Endothelial cell (in vitro differentiated cells): Measurements from ENCODE around the gene CARD10. TPM values are rescaled to one million over a fixed set of nuclear protein-coding genes. Genes with fewer than 3 reads are reported as not detected.
A peak's percentile ranks its signal among the peaks of the same experiment; 100 is the strongest.

ENCODE experiments used
- DNase-seq: peaks from one replicate; pipeline ENCODE4 v3.0.0; 2021; ENCODE audit warnings: low spot score
- H3K27ac Mint-ChIP-seq: one replicate; pipeline ENCODE4 v1.8.0; 2021; ENCODE audit warnings: mixed read lengths, inconsistent platforms; ENCODE audit not compliant: unreplicated experiment
- H3K27me3 Mint-ChIP-seq: one replicate; pipeline ENCODE4 v1.8.0; 2021; ENCODE audit warnings: mild to moderate bottlenecking, moderate library complexity, mixed read lengths, inconsistent platforms; ENCODE audit not compliant: unreplicated experiment
- H3K36me3 Mint-ChIP-seq: one replicate; pipeline ENCODE4 v1.8.0; 2021; ENCODE audit warnings: mild to moderate bottlenecking, low read depth, mixed read lengths, inconsistent platforms; ENCODE audit not compliant: unreplicated experiment
- H3K4me1 Mint-ChIP-seq: one replicate; pipeline ENCODE4 v1.8.0; 2021; ENCODE audit warnings: mild to moderate bottlenecking, mixed read lengths, inconsistent platforms; ENCODE audit not compliant: unreplicated experiment
- H3K4me3 Mint-ChIP-seq: one replicate; pipeline ENCODE4 v1.8.0; 2021; ENCODE audit warnings: mild to moderate bottlenecking, mixed read lengths, inconsistent platforms; ENCODE audit not compliant: unreplicated experiment
- H3K9me3 Mint-ChIP-seq: one replicate; pipeline ENCODE4 v1.8.0; 2021; ENCODE audit warnings: mixed read lengths, inconsistent platforms; ENCODE audit not compliant: unreplicated experiment
- total RNA-seq: library from RNA; stranded (reverse); fragmentation: NEBNext Ultra II Directional; extraction: Animal tissue kit (Norgen Biotek cat#: 25700); gene quantifications from one replicate; pipeline ENCODE4 v1.2.1, GENCODE V29; 2021; ENCODE audit not compliant: unreplicated experiment
- TF ChIP-seq, protein P1 (sequence below): fragments of 200-600 bp; sonication (generic); IDR thresholded peaks from one replicate; pipeline ENCODE4 v1.5.0; 2021; ENCODE audit warnings: antibody characterized with exemption; ENCODE audit not compliant: unreplicated experiment

Gene CARD10
- total RNA-seq, 1 donor from 2014 or later, result 26.0 TPM

DNA sequence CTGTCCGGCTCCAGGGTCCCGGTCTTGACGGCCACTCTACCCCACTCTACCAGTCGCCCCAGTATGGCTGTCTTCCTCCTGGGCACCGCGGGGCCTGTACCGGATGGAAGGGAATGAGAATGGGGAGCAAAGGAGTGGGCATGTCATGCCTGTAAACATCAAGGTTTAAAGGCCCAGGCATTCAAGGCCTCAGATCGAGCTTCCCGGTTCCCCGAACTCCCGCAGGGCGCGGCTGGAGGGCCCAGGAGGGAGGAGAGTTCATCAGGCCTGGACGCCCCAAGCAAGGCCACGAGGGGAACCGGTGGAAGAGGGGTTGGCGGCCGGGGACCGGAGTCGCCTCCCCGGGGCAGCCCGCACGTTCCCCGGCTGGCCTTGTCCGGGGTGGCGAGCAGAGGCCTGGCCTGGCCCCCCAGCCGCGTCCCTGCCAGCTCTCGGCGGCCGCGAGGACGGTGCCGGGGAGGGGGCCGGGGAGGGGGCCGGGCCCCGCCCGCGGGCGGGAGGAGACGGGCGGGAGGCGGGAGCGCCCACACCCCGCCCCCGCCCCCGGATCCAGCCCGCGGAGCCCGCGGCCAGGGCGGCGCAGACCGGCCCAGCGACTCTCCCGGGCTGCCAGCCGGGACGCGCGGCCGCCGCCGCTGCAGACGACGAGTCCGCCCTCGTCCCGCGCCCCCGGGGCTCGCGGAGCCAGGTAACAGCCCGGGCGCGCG, 40.8 kb upstream of the CARD10 start, which contains the start of gene CDC42EP1:
TSS of gene CDC42EP1 (plus strand) at position 580 of the 707 bp plus-strand sequence. CDS start 5,870 bp downstream, outside the sequence.
- Mint-ChIP-seq H3K27ac (peak within 1 kb of the TSS; percentile 83), H3K4me3 (peak within 1 kb of the TSS; percentile 92), H3K27me3 (peaks cover 5% of the 10 kb centered on the region), H3K36me3 (no peaks in the 10 kb centered on the region), H3K9me3 (no peaks in the 10 kb centered on the region), H3K4me1 (peaks cover 37% of the 10 kb centered on the region)
- peak; percentile 51 for DNase-seq
- TF ChIP-seq, protein P1, sequence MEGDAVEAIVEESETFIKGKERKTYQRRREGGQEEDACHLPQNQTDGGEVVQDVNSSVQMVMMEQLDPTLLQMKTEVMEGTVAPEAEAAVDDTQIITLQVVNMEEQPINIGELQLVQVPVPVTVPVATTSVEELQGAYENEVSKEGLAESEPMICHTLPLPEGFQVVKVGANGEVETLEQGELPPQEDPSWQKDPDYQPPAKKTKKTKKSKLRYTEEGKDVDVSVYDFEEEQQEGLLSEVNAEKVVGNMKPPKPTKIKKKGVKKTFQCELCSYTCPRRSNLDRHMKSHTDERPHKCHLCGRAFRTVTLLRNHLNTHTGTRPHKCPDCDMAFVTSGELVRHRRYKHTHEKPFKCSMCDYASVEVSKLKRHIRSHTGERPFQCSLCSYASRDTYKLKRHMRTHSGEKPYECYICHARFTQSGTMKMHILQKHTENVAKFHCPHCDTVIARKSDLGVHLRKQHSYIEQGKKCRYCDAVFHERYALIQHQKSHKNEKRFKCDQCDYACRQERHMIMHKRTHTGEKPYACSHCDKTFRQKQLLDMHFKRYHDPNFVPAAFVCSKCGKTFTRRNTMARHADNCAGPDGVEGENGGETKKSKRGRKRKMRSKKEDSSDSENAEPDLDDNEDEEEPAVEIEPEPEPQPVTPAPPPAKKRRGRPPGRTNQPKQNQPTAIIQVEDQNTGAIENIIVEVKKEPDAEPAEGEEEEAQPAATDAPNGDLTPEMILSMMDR, result no peak

DNA sequence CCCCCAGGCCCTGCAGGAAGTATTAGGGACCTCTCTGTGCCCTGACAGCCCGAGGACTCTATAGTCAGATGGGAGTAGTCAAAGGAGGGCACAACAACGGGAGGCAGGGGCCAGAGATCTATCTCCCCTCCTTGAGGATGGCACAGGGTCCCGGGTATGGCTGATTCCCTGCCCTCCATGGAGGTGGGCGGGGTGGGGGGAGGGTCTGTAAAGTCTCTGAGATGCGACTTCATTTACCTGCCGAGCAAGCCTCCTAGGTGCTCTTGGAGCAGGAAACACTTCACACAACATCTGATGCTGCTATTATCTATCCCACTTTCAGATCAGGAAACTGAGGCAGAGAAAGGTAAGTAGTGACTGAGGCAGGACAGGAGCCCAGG, 40.3 kb upstream of the CARD10 start:
- no peak for DNase-seq
- Mint-ChIP-seq H3K4me1 (peaks cover 37% of the 10 kb centered on the region), H3K27ac (peak overlapping the region; percentile 74), H3K27me3 (peaks cover 5% of the 10 kb centered on the region), H3K36me3 (no peaks in the 10 kb centered on the region), H3K4me3 (peak overlapping the region; percentile 82), H3K9me3 (no peaks in the 10 kb centered on the region)
- TF ChIP-seq, protein P1, result no peak

DNA sequence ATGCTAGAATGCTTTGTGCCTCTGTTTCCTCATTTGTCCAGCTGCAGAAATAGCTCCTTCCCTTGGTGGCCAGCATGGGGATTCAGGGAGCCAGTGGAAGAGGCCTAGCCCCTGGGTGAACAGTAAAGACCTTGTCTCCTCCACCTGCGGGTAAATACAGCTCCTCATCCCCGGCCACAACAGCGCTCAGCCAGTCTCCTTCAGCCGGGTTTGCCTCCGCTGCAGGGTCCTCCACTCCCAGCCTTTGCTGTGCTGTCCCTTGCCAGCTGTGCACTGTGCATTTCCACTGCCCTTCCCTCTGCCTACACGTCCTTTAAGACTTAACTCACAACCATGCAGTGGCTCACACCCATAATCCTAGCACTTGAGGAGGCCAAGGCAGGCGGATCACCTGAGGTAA, 39.6 kb upstream of the CARD10 start:
- H3K4me1 Mint-ChIP-seq, result peaks cover 35% of the 10 kb centered on the region
- peaks cover 5% of the 10 kb centered on the region for H3K27me3 Mint-ChIP-seq
- H3K36me3 Mint-ChIP-seq, result no peaks in the 10 kb centered on the region

DNA sequence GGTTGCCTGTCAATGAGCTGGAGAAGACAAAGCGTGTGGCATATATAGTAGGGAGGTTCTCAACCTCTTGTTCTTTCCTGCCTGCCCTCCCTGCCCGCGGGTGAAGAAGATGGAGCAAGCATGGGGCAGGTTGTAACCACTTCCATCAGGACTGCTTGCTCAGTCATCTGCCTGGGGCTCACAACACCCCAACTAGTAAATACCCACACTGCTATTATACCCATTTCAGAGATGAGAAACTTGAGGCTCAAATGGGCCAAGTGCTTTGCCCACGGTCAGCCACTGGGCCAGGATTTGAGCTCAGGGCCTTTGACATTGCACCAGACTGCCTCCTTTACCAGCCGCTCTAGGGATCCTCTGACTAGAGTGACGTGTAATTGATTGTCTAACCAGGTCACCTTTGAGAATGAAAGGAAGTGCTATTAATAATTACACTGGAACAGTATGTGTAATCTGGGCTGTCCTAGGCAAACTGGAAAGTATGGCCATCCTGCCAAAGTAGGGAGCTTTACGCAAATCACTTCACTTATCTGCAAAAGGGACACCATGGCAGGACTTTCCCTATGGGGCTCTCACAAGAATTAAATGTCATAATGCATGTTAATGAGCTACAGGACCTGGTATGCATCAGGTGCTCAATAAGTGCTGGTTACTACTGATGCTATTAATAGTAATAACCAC, 38.2 kb upstream of the CARD10 start:
- Mint-ChIP-seq H3K27ac (no peak overlapping the region), H3K36me3 (no peaks in the 10 kb centered on the region), H3K27me3 (peaks cover 5% of the 10 kb centered on the region), H3K4me1 (peaks cover 33% of the 10 kb centered on the region), H3K9me3 (no peaks in the 10 kb centered on the region), H3K4me3 (no peak overlapping the region)
- no peak for DNase-seq
- TF ChIP-seq, protein P1, result no peak

More for the DNA sequence above, 39.6 kb upstream of the CARD10 start:
- Mint-ChIP-seq H3K9me3 (no peaks in the 10 kb centered on the region), H3K4me3 (no peak overlapping the region), H3K27ac (no peak overlapping the region)
- no peak for DNase-seq
- TF ChIP-seq, protein P1, result no peak

DNA sequence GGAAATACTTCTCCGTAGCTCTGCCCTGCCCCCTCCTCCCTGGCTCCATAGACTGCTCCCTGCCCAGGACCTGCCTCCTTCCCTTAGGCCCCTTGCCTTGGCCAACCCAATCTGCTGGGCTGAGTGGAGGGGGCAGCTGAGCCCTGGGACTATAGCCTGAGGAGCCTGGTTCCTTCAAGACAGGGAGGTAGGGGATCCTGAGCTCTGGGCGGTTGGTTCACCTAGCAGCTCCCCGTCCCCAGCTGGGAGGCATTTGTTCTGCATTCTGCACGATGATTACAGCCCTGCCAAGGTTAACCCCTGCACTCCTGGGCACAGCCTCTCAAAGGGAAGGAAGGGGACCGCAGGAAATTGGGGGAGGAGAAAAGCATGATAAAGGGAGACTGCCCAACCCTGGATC, 37.5 kb upstream of the CARD10 start:
- DNase-seq, result no peak
- peaks cover 30% of the 10 kb centered on the region for H3K4me1 Mint-ChIP-seq
- H3K27ac Mint-ChIP-seq, result no peak overlapping the region
- H3K9me3 Mint-ChIP-seq, result no peaks in the 10 kb centered on the region
- no peak overlapping the region for H3K4me3 Mint-ChIP-seq
- H3K36me3 Mint-ChIP-seq, result no peaks in the 10 kb centered on the region
- H3K27me3 Mint-ChIP-seq, result peaks cover under 1% of the 10 kb centered on the region
- TF ChIP-seq, protein P1, result no peak
